ENCODE measurements around the gene MORF4L2.

- TF ChIP-seq SIN3A (IDR thresholded peaks at IDR 0.05; ENCODE audit: borderline replicate concordance, insufficient read depth, low read length) (no peak), TAF1 (IDR thresholded peaks at IDR 0.05; ENCODE audit: borderline replicate concordance, insufficient read depth, low read length) (no peak), POLR2AphosphoS5 (IDR thresholded peaks at IDR 0.05; ENCODE audit: low read depth, low read length) (no peak)
- TF ChIP-seq, protein P1, sequence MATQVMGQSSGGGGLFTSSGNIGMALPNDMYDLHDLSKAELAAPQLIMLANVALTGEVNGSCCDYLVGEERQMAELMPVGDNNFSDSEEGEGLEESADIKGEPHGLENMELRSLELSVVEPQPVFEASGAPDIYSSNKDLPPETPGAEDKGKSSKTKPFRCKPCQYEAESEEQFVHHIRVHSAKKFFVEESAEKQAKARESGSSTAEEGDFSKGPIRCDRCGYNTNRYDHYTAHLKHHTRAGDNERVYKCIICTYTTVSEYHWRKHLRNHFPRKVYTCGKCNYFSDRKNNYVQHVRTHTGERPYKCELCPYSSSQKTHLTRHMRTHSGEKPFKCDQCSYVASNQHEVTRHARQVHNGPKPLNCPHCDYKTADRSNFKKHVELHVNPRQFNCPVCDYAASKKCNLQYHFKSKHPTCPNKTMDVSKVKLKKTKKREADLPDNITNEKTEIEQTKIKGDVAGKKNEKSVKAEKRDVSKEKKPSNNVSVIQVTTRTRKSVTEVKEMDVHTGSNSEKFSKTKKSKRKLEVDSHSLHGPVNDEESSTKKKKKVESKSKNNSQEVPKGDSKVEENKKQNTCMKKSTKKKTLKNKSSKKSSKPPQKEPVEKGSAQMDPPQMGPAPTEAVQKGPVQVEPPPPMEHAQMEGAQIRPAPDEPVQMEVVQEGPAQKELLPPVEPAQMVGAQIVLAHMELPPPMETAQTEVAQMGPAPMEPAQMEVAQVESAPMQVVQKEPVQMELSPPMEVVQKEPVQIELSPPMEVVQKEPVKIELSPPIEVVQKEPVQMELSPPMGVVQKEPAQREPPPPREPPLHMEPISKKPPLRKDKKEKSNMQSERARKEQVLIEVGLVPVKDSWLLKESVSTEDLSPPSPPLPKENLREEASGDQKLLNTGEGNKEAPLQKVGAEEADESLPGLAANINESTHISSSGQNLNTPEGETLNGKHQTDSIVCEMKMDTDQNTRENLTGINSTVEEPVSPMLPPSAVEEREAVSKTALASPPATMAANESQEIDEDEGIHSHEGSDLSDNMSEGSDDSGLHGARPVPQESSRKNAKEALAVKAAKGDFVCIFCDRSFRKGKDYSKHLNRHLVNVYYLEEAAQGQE (IDR thresholded peaks at IDR 0.05; ENCODE audit: insufficient read depth in 1 of 2, low read depth in 2 of 2, low read length in 2 of 2): no peak
Observed at GRCh38 chrX:103635436-103635835, 51.1 kb downstream of the MORF4L2 start.

Measured in PFSK-1 (cell line).